GM12878 (cell line): ENCODE data around the gene BFSP1. TPM values are rescaled to one million over a fixed set of nuclear protein-coding genes. Genes with fewer than 3 reads are reported as not detected.

Source experiments
- ATAC-seq: fragments of 200-7000 bp; cut with Tn5 transposase; 3 replicates; pipeline ENCODE4 v1.9.1; 2020; ENCODE audit warnings: mild to moderate bottlenecking, moderate library complexity
- BruUV-seq: library from RNA; stranded (reverse); fragments of 400-500 nt; replicated peaks from 2 replicates; lab custom pipeline; 2021; lab: Mats Ljungman, UMichigan
- CTCF ChIA-PET: fragments of 300-600 bp; sonication (Branson Sonifier 250); formaldehyde crosslinking; extraction: SDS; loops from one replicate; lab custom pipeline; 2021; ENCODE audit warnings: inconsistent platforms; lab: Yijun Ruan, JAX
- POLR2A ChIA-PET: fragments of 350-600 bp; formaldehyde crosslinking; extraction: SDS; loops from one replicate; lab custom pipeline; 2021; ENCODE audit warnings: inconsistent platforms; lab: Charles Lee
- RAD21 ChIA-PET: fragments of 300-600 bp; sonication (Branson Sonifier 250); formaldehyde crosslinking; loops from one replicate; lab custom pipeline; 2023; ENCODE audit warnings: antibody characterized with exemption; ENCODE audit not compliant: unreplicated experiment; lab: Charles Lee
- SMC1A ChIA-PET: fragments of 300-600 bp; sonication (Branson Sonifier 250); formaldehyde crosslinking; loops from one replicate; lab custom pipeline; 2023; ENCODE audit not compliant: unreplicated experiment, uncharacterized antibody; lab: Charles Lee
- DNase-seq: peaks from one replicate; pipeline ENCODE4 v3.0.0-alpha.2; 2011; ENCODE audit warnings: low read depth, low spot score
- FAIRE-seq: peaks from 3 replicates; lab custom pipeline; 2011; peaks lifted over from hg19 to GRCh38; lab: Jason Lieb, UNC
- H2AFZ ChIP-seq: 2 replicates; pipeline ENCODE4 v1.6.0; 2011; ENCODE audit warnings: low read depth, low read length, control low read depth; ENCODE audit not compliant: control insufficient read depth
- H3K27ac ChIP-seq: 2 replicates; pipeline ENCODE4 v1.5.1; 2011; ENCODE audit warnings: control low read depth; ENCODE audit not compliant: control insufficient read depth, insufficient read depth
- H3K27me3 ChIP-seq, 2 experiments: replicated peaks in 1 of 2; 2 replicates each; pipeline versions ENCODE4 v1.6.0 to v1.6.1; 2011; ENCODE audit warnings: low read length in 1 of 2; ENCODE audit not compliant: control insufficient read depth in 2 of 2, insufficient read depth in 2 of 2
- H3K36me3 ChIP-seq, 2 experiments: 2 replicates each; pipeline ENCODE4 v1.5.1; 2011; ENCODE audit warnings: low read length in 1 of 2; ENCODE audit not compliant: control insufficient read depth in 2 of 2, insufficient read depth in 2 of 2
- H3K4me1 ChIP-seq: 2 replicates; pipeline ENCODE4 v1.6.1; 2011; ENCODE audit warnings: mild to moderate bottlenecking, low read length, moderate library complexity, mixed read lengths; ENCODE audit not compliant: control insufficient read depth, insufficient read depth
- H3K4me2 ChIP-seq: 2 replicates; pipeline ENCODE4 v1.6.0; 2011; ENCODE audit warnings: control low read depth; ENCODE audit not compliant: control insufficient read depth, insufficient read depth
- H3K4me3 ChIP-seq: fragments of 200-600 bp; sonication (generic); 2 replicates; pipeline ENCODE4 v1.5.1; 2016
- H3K79me2 ChIP-seq: 2 replicates; pipeline ENCODE4 v1.6.0; 2011; ENCODE audit warnings: low read length; ENCODE audit not compliant: control insufficient read depth, insufficient read depth
- H3K9ac ChIP-seq: 2 replicates; pipeline ENCODE4 v1.8.0; 2011; ENCODE audit warnings: low read length, control low read depth, mixed read lengths; ENCODE audit not compliant: control insufficient read depth, insufficient read depth
- H3K9me3 ChIP-seq: replicated peaks from 3 replicates; pipeline ENCODE4 v1.5.1; 2011; ENCODE audit warnings: mild to moderate bottlenecking, low read length; ENCODE audit not compliant: control insufficient read depth, insufficient read depth
- H4K20me1 ChIP-seq: 2 replicates; pipeline ENCODE4 v1.6.0; 2011; ENCODE audit not compliant: control insufficient read depth, insufficient read depth
- ASH2L ChIP-seq: fragments of 300-600, 200-600 bp; sonication (generic); IDR thresholded peaks from 2 replicates; pipeline ENCODE4 v1.6.1; 2017; ENCODE audit warnings: low read depth, mild to moderate bottlenecking, borderline replicate concordance
- CBX5 ChIP-seq: sonication (generic); IDR thresholded peaks from 2 replicates; pipeline ENCODE4 v1.6.1; 2016; ENCODE audit warnings: low read depth, moderate library complexity, mild to moderate bottlenecking, inconsistent platforms
- CHD2 ChIP-seq: IDR thresholded peaks from 2 replicates; pipeline ENCODE4 v1.6.1; 2011; ENCODE audit warnings: low read depth, low read length, improper control_type of control experiment, borderline replicate concordance
- CUX1 ChIP-seq: IDR thresholded peaks from 2 replicates; pipeline ENCODE4 v1.6.1; 2012; ENCODE audit warnings: improper control_type of control experiment, low read depth, low read length; ENCODE audit not compliant: insufficient replicate concordance
- FOXM1 ChIP-seq: IDR thresholded peaks from 2 replicates; pipeline ENCODE4 v1.6.1; 2012; ENCODE audit warnings: low read depth, mild to moderate bottlenecking, inconsistent platforms, low read length, moderate library complexity
- NR2C1 ChIP-seq: fragments of 450-650 bp; IDR thresholded peaks from 2 replicates; pipeline ENCODE4 v1.6.1; 2017; ENCODE audit warnings: antibody characterized with exemption, mild to moderate bottlenecking, moderate library complexity
- NRF1 ChIP-seq: conservative IDR thresholded peaks from 2 replicates; pipeline ENCODE4 v1.6.1; 2011; ENCODE audit warnings: mild to moderate bottlenecking, low read depth, low read length, improper control_type of control experiment
- POLR2A ChIP-seq: IDR thresholded peaks from 2 replicates; pipeline ENCODE4 v1.6.1; 2011; ENCODE audit warnings: low read depth, mild to moderate bottlenecking, low read length
- SUZ12 ChIP-seq: fragments of 200-600 bp; sonication (generic); IDR thresholded peaks from one replicate; pipeline ENCODE4 v1.6.1; 2018; ENCODE audit warnings: antibody characterized with exemption, mild to moderate bottlenecking; ENCODE audit not compliant: unreplicated experiment
- ZNF217 ChIP-seq: fragments of 450-650 bp; IDR thresholded peaks from 2 replicates; pipeline ENCODE4 v1.6.1; 2017; ENCODE audit warnings: antibody characterized with exemption, mild to moderate bottlenecking
- ZNF384 ChIP-seq: IDR thresholded peaks from 2 replicates; pipeline ENCODE4 v1.6.1; 2012; ENCODE audit warnings: low read depth, mild to moderate bottlenecking, low read length, improper control_type of control experiment, borderline replicate concordance
- WGBS: methylation state at CpG from one replicate; pipeline ENCODE4 v1.1.6; 2016; ENCODE audit warnings: low lambda C conversion rate; ENCODE audit not compliant: insufficient replicate concordance, insufficient coverage; ENCODE audit errors: missing lambda C conversion rate; 5-methylcytosine and 5-hydroxymethylcytosine counted together
- in situ Hi-C: fragments of 300-500 bp; cut with MboI; formaldehyde crosslinking; loops from 9 replicates; pipeline ENCODE4 v1.14.3; 2018; ENCODE audit warnings: mixed read lengths
- intact Hi-C: fragments of 100-400 bp; cut with micrococcal nuclease; formaldehyde crosslinking; loops from one replicate; pipeline ENCODE4 v1.14.2; 2022; ENCODE audit not compliant: unreplicated experiment
- polyA plus RNA-seq, 11 experiments: library from polyadenylated mRNA; depleted of rRNA in 4 of 11; unstranded in 6 of 11; stranded (reverse) in 5 of 11; fragments of >200 nt; fragmentation: Nextera tagmentation in 4 of 11; fragmentation: Illumina TruSeq in 1 of 11; extraction: Ambion mirVana in 4 of 11; extraction: Trizol in 1 of 11; gene quantifications; 1 replicate in 1 of 11; 2 replicates in 10 of 11; pipeline versions ENCODE4 v1.2.1 to v1.2.3, GENCODE V29; 2011 to 2016; ENCODE audit warnings: inconsistent platforms in 2 of 11, missing spikeins in 2 of 11, low read depth in 1 of 11
- total RNA-seq, 4 experiments: library from RNA; depleted of rRNA in 3 of 4; stranded (reverse); fragments of >200 nt in 3 of 4; fragmentation: Illumina TruSeq in 1 of 4; extraction: Trizol in 1 of 4; gene quantifications; 2 replicates each; pipeline versions ENCODE4 v1.2.1 to v1.2.3, GENCODE V29; 2013 to 2021
- TF ChIP-seq, protein P1 (sequence below): IDR thresholded peaks from 2 replicates; pipeline ENCODE4 v1.6.1; 2012; ENCODE audit warnings: low read depth, low read length, improper control_type of control experiment

The BFSP1 gene
- total and polyA plus RNA-seq, 10 of the 15 experiments (the other 5 are each of a cell fraction or from before 2014, with no cell fraction given), result 0.06 to 0.22 (median 0.11) TPM; not detected in 3

GRCh38 chr20:17520583-17520982, 10.6 kb downstream of the BFSP1 start (continued):
- no peak for TF ChIP-seq NRF1
- TF ChIP-seq ZNF217, result no peak
- TF ChIP-seq ASH2L, result no peak
- no peak for TF ChIP-seq CUX1
- TF ChIP-seq CBX5, result no peak
- TF ChIP-seq SUZ12, result no peak
- TF ChIP-seq, all 136 proteins: peak for 0

GRCh38 chr20:17519606-17520285, 11.4 kb downstream of the BFSP1 start:
- Histone ChIP-seq H3K4me1 (no peaks in the 10 kb centered on the region), H3K27ac (no peak overlapping the region), H3K9me3 (no peaks in the 10 kb centered on the region), H3K4me3 (no peak overlapping the region), H3K9ac (no peak overlapping the region), H3K4me2 (no peak overlapping the region), H3K79me2 (no peaks in the 10 kb centered on the region), H2AFZ (no peak overlapping the region), H3K27me3 (no peaks in the 10 kb centered on the region), H4K20me1 (no peaks in the 10 kb centered on the region), H3K36me3 (no peaks in the 10 kb centered on the region)
- intact Hi-C loops, result no loop called here
- TF ChIP-seq CHD2, result no peak
- no peak for TF ChIP-seq ZNF384
- no peak for TF ChIP-seq NR2C1
- TF ChIP-seq POLR2A, result no peak
- TF ChIP-seq, protein P1, sequence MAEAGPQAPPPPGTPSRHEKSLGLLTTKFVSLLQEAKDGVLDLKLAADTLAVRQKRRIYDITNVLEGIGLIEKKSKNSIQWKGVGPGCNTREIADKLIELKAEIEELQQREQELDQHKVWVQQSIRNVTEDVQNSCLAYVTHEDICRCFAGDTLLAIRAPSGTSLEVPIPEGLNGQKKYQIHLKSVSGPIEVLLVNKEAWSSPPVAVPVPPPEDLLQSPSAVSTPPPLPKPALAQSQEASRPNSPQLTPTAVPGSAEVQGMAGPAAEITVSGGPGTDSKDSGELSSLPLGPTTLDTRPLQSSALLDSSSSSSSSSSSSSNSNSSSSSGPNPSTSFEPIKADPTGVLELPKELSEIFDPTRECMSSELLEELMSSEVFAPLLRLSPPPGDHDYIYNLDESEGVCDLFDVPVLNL, result no peak
- no peak for TF ChIP-seq FOXM1
- 41% methylated on average over 7 of the region's 7 CpGs for WGBS
- no peak for DNase-seq
- no peak for FAIRE-seq
- ChIA-PET CTCF (no interaction called here), SMC1A (no interaction called here), RAD21 (interaction anchor here (0.6 kb wide), 1 partner anchor 17 kb away, joined by 3 read pairs; no protein-coding TSS in a partner anchor), POLR2A (no interaction called here)
- in situ Hi-C loops, result no loop called here
- ATAC-seq, result no peak
- BruUV-seq, result no TSS peak
